Glutamatergic neuron (in vitro differentiated cells): Measurements from ENCODE around the gene MEF2B. TPM values are rescaled to one million over a fixed set of nuclear protein-coding genes. Genes with fewer than 3 reads are reported as not detected.

Experiments used
- DNase-seq: peaks from one replicate; pipeline ENCODE4 v3.0.0; 2022
- H3K27ac Mint-ChIP-seq: one replicate; pipeline ENCODE4 v1.8.0; 2020; ENCODE audit warnings: mild to moderate bottlenecking, mixed read lengths, inconsistent platforms; ENCODE audit not compliant: unreplicated experiment
- H3K27me3 Mint-ChIP-seq: one replicate; pipeline ENCODE4 v1.8.0; 2020; ENCODE audit warnings: mild to moderate bottlenecking, moderate library complexity, mixed read lengths, inconsistent platforms; ENCODE audit not compliant: unreplicated experiment
- H3K36me3 Mint-ChIP-seq: one replicate; pipeline ENCODE4 v1.8.0; 2020; ENCODE audit warnings: mild to moderate bottlenecking, mixed read lengths, inconsistent platforms; ENCODE audit not compliant: unreplicated experiment
- H3K4me1 Mint-ChIP-seq: one replicate; pipeline ENCODE4 v1.8.0; 2020; ENCODE audit warnings: mild to moderate bottlenecking, low read depth, mixed read lengths, inconsistent platforms; ENCODE audit not compliant: unreplicated experiment
- H3K4me3 Mint-ChIP-seq: one replicate; pipeline ENCODE4 v1.8.0; 2020; ENCODE audit warnings: mild to moderate bottlenecking, mixed read lengths, inconsistent platforms; ENCODE audit not compliant: unreplicated experiment
- H3K9me3 Mint-ChIP-seq: one replicate; pipeline ENCODE4 v1.8.0; 2020; ENCODE audit warnings: mild to moderate bottlenecking, moderate library complexity, mixed read lengths, inconsistent platforms; ENCODE audit not compliant: unreplicated experiment
- CTCF ChIP-seq: fragments of 200-600 bp; sonication (generic); IDR thresholded peaks from one replicate; pipeline ENCODE4 v1.5.0; 2021; ENCODE audit not compliant: partially characterized antibody, unreplicated experiment
- total RNA-seq: library from RNA; stranded (reverse); fragmentation: NEBNext Ultra II Directional; extraction: Animal tissue kit (Norgen Biotek cat#: 25700); gene quantifications from one replicate; pipeline ENCODE4 v1.2.1, GENCODE V29; 2021; ENCODE audit not compliant: unreplicated experiment

Gene MEF2B
- total RNA-seq, 1 donor from 2014 or later, result 1.7 TPM

- no peaks in the 10 kb centered on the region for H3K36me3 Mint-ChIP-seq
- no peak for TF ChIP-seq CTCF
- H3K27ac Mint-ChIP-seq, result no peak overlapping the region
- H3K9me3 Mint-ChIP-seq, result peaks cover 3% of the 10 kb centered on the region
- no peak overlapping the region for H3K4me3 Mint-ChIP-seq
- H3K4me1 Mint-ChIP-seq, result no peaks in the 10 kb centered on the region
- H3K27me3 Mint-ChIP-seq, result no peaks in the 10 kb centered on the region
- no peak for DNase-seq
Observed at GRCh38 chr19:19145281-19145680, 24.8 kb downstream of the MEF2B start.

GRCh38 chr19:19142347-19142746, 27.7 kb downstream of the MEF2B start:
- H3K27me3 Mint-ChIP-seq, result peaks cover 7% of the 10 kb centered on the region
- H3K4me3 Mint-ChIP-seq, result no peak overlapping the region
- H3K4me1 Mint-ChIP-seq, result no peaks in the 10 kb centered on the region
- H3K27ac Mint-ChIP-seq, result no peak overlapping the region
- TF ChIP-seq CTCF, result no peak
- H3K9me3 Mint-ChIP-seq, result peaks cover 6% of the 10 kb centered on the region
- no peak for DNase-seq
- H3K36me3 Mint-ChIP-seq, result no peaks in the 10 kb centered on the region

- no peak overlapping the region for H3K27ac Mint-ChIP-seq
- peaks cover 9% of the 10 kb centered on the region for H3K27me3 Mint-ChIP-seq
- no peak for DNase-seq
- H3K36me3 Mint-ChIP-seq, result no peaks in the 10 kb centered on the region
- no peak overlapping the region for H3K4me3 Mint-ChIP-seq
- no peak for TF ChIP-seq CTCF
- H3K4me1 Mint-ChIP-seq, result no peaks in the 10 kb centered on the region
- H3K9me3 Mint-ChIP-seq, result peaks cover 6% of the 10 kb centered on the region
Observed at GRCh38 chr19:19140476-19140875, 29.6 kb downstream of the MEF2B start.

GRCh38 chr19:19139876-19140229, 30.2 kb downstream of the MEF2B start:
- Mint-ChIP-seq H3K27me3 (peaks cover 9% of the 10 kb centered on the region), H3K36me3 (no peaks in the 10 kb centered on the region), H3K9me3 (peaks cover 6% of the 10 kb centered on the region), H3K27ac (no peak overlapping the region), H3K4me1 (no peaks in the 10 kb centered on the region), H3K4me3 (no peak overlapping the region)
- peak; percentile 43 for TF ChIP-seq CTCF
- no peak for DNase-seq

- no peaks in the 10 kb centered on the region for H3K36me3 Mint-ChIP-seq
- H3K27me3 Mint-ChIP-seq, result peaks cover 9% of the 10 kb centered on the region
- DNase-seq, result peak; percentile 96
- peak within 1 kb of the TSS; percentile 33 for H3K27ac Mint-ChIP-seq
- no peaks in the 10 kb centered on the region for H3K4me1 Mint-ChIP-seq
- peaks cover 4% of the 10 kb centered on the region for H3K9me3 Mint-ChIP-seq
- H3K4me3 Mint-ChIP-seq, result peak within 1 kb of the TSS; percentile 97
- no peak for TF ChIP-seq CTCF
Observed at GRCh38 chr19:19138109-19138981, 31.7 kb downstream of the MEF2B start, which contains the start of gene TMEM161A. Gene TMEM161A (minus strand): TSS chr19:19138478. CDS start chr19:19138428, 50 bp downstream.
